ENCODE data around the gene FHOD1. TPM values are rescaled to one million over a fixed set of nuclear protein-coding genes. Genes with fewer than 3 reads are reported as not detected.

The FHOD1 gene
- total RNA-seq, 2 experiments from 2014 or later = 16.5 to 55.0 TPM

- no peaks in the 10 kb centered on the region for H3K9me3 ChIP-seq (ENCODE audit: low read length)
- no peaks in the 10 kb centered on the region for H3K9me2 ChIP-seq (ENCODE audit: insufficient read depth, low read length)
- no peak for DNase-seq (ENCODE audit: low spot score)
- H3K36me3 ChIP-seq (ENCODE audit: insufficient read depth, low read length) = no peaks in the 10 kb centered on the region
- peak overlapping the region; percentile 70 for H3K27ac ChIP-seq (ENCODE audit: low read depth, low read length, poor library complexity, severe bottlenecking)
- no peaks in the 10 kb centered on the region; the same call in 1 of the 2 replicates for H3K79me2 ChIP-seq (ENCODE audit: insufficient read depth, low read depth, low read length)
- H3K4me1 ChIP-seq (ENCODE audit: insufficient read depth, low read length, poor library complexity, severe bottlenecking) = peaks cover 59% of the 10 kb centered on the region
- CTCF ChIA-PET (ENCODE audit: unreplicated experiment) = interaction anchor here (0.7 kb wide), 1 partner anchor 21 kb away, joined by 3 read pairs; no protein-coding TSS in a partner anchor
- no peak overlapping the region for H2AFZ ChIP-seq (ENCODE audit: low read length)
- TF ChIP-seq EZH2phosphoT487 (IDR thresholded peaks at IDR 0.05; ENCODE audit: borderline replicate concordance, low read depth, low read length) = no peak
- no peak for TF ChIP-seq CTCF (conservative IDR thresholded peaks at IDR 0.05; ENCODE audit: low read length)
- H4K20me1 ChIP-seq (ENCODE audit: insufficient read depth, low read length) = no peaks in the 10 kb centered on the region
- intact Hi-C loops (cut with micrococcal nuclease; ENCODE audit: unreplicated experiment) = no loop called here
- no TSS peak for BruUV-seq (replicated peaks)
- H3K4me3 ChIP-seq (ENCODE audit: low read depth, low read length, poor library complexity, severe bottlenecking) = peak overlapping the region; percentile 86
- H3K4me2 ChIP-seq (ENCODE audit: low read length) = peak overlapping the region; percentile 94
- POLR2A ChIA-PET = interaction anchor here (1.0 to 2.5 kb wide), 2 partner anchors 15 to 25 kb away, joined by 3 to 8 read pairs; no protein-coding TSS in a partner anchor
Observed at GRCh38 chr16:67243481-67243880, 3.8 kb downstream of the FHOD1 start.

GRCh38 chr16:67242138-67242730, 5.0 kb downstream of the FHOD1 start:
- Histone ChIP-seq H3K79me2 (ENCODE audit: insufficient read depth, low read depth, low read length) (no peaks in the 10 kb centered on the region; the same call in 1 of the 2 replicates), H3K4me3 (ENCODE audit: low read depth, low read length, poor library complexity, severe bottlenecking) (no peak overlapping the region), H4K20me1 (ENCODE audit: insufficient read depth, low read length) (no peaks in the 10 kb centered on the region), H3K4me1 (ENCODE audit: insufficient read depth, low read length, poor library complexity, severe bottlenecking) (peaks cover 50% of the 10 kb centered on the region), H3K36me3 (ENCODE audit: insufficient read depth, low read length) (peaks cover 8% of the 10 kb centered on the region; the same call in 1 of the 2 replicates), H3K27ac (ENCODE audit: low read depth, low read length, poor library complexity, severe bottlenecking) (no peak overlapping the region), H3K9me3 (ENCODE audit: low read length) (no peaks in the 10 kb centered on the region), H3K9me2 (ENCODE audit: insufficient read depth, low read length) (no peaks in the 10 kb centered on the region), H3K4me2 (ENCODE audit: low read length) (no peak overlapping the region), H2AFZ (ENCODE audit: low read length) (no peak overlapping the region)
- TF ChIP-seq CTCF (conservative IDR thresholded peaks at IDR 0.05; ENCODE audit: low read length) (no peak), EZH2phosphoT487 (IDR thresholded peaks at IDR 0.05; ENCODE audit: borderline replicate concordance, low read depth, low read length) (no peak)
- intact Hi-C loops (cut with micrococcal nuclease; ENCODE audit: unreplicated experiment) = no loop called here
- POLR2A ChIA-PET = interaction anchor here (1.0 to 1.6 kb wide), 2 partner anchors 9 to 15 kb away, joined by 3 to 5 read pairs; partner anchors contain the start of gene TMEM208
- CTCF ChIA-PET (ENCODE audit: unreplicated experiment) = interaction anchor here (2.2 kb wide), 1 partner anchor 15 kb away, joined by 6 read pairs; the partner anchor contains the start of gene TMEM208
- BruUV-seq (replicated peaks) = no TSS peak
- no peak for DNase-seq (ENCODE audit: low spot score)

Measured in OCI-LY7 (cell line).